HEK293 (cell line): ENCODE data around the gene TUBE1.
"Not testable (repeated sequence)": the region's sequence is repeated elsewhere in the genome, so short reads cannot be mapped to it uniquely, and the experiment has no call there.

Experiments
- BCL11A ChIP-seq: fragments of 450-650 bp; formaldehyde crosslinking; IDR thresholded peaks from 2 replicates; pipeline ENCODE4 v1.5.1; 2016; ENCODE audit warnings: low read depth, missing biosample characterization, missing genetic modification characterization
- GLI4 ChIP-seq: fragments of 450-650 bp; formaldehyde crosslinking; IDR thresholded peaks from 2 replicates; pipeline ENCODE4 v1.5.1; 2016; ENCODE audit warnings: missing biosample characterization, missing genetic modification characterization
- REST ChIP-seq: fragments of 450-650 bp; formaldehyde crosslinking; IDR thresholded peaks from 2 replicates; pipeline ENCODE4 v1.5.1; 2016; ENCODE audit warnings: missing biosample characterization, missing genetic modification characterization
- SETDB1 ChIP-seq: IDR thresholded peaks from one replicate; pipeline ENCODE4 v1.6.1; 2017; ENCODE audit warnings: mild to moderate bottlenecking, low read length, moderate library complexity, mixed read lengths; ENCODE audit not compliant: insufficient read length
- WT1 ChIP-seq: fragments of 450-650 bp; formaldehyde crosslinking; IDR thresholded peaks from 2 replicates; pipeline ENCODE4 v1.5.1; 2016; ENCODE audit warnings: missing biosample characterization, missing genetic modification characterization
- YY1 ChIP-seq: fragments of 450-650 bp; formaldehyde crosslinking; IDR thresholded peaks from 2 replicates; pipeline ENCODE4 v1.5.1; 2018; ENCODE audit warnings: missing biosample characterization, missing genetic modification characterization
- ZFP41 ChIP-seq: fragments of 450-650 bp; formaldehyde crosslinking; IDR thresholded peaks from 2 replicates; pipeline ENCODE4 v1.5.1; 2016; ENCODE audit warnings: missing biosample characterization, missing genetic modification characterization, borderline replicate concordance
- ZNF157 ChIP-seq: fragments of 450-650 bp; formaldehyde crosslinking; IDR thresholded peaks from 2 replicates; pipeline ENCODE4 v1.5.1; 2016; ENCODE audit warnings: missing biosample characterization, missing genetic modification characterization
- TF ChIP-seq, protein P1 (sequence below): fragments of 450-650 bp; formaldehyde crosslinking; IDR thresholded peaks from 2 replicates; pipeline ENCODE4 v1.5.1; 2016; ENCODE audit warnings: missing biosample characterization, missing genetic modification characterization

- TF ChIP-seq WT1 (tag by site-specific recombination); REST (tag by site-specific recombination); BCL11A (tag by site-specific recombination); ZNF157; SETDB1; GLI4 (tag by site-specific recombination); ZFP41 (tag by site-specific recombination); YY1 (tag by site-specific recombination): not testable (repeated sequence)
- TF ChIP-seq, protein P1, sequence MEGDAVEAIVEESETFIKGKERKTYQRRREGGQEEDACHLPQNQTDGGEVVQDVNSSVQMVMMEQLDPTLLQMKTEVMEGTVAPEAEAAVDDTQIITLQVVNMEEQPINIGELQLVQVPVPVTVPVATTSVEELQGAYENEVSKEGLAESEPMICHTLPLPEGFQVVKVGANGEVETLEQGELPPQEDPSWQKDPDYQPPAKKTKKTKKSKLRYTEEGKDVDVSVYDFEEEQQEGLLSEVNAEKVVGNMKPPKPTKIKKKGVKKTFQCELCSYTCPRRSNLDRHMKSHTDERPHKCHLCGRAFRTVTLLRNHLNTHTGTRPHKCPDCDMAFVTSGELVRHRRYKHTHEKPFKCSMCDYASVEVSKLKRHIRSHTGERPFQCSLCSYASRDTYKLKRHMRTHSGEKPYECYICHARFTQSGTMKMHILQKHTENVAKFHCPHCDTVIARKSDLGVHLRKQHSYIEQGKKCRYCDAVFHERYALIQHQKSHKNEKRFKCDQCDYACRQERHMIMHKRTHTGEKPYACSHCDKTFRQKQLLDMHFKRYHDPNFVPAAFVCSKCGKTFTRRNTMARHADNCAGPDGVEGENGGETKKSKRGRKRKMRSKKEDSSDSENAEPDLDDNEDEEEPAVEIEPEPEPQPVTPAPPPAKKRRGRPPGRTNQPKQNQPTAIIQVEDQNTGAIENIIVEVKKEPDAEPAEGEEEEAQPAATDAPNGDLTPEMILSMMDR = not testable (repeated sequence)
Measured at GRCh38 chr6:112106026-112106425, 18.7 kb upstream of the TUBE1 start.
